Caco-2 (cell line): Measurements from ENCODE around the gene SMC3. TPM values are rescaled to one million over a fixed set of nuclear protein-coding genes. Genes with fewer than 3 reads are reported as not detected.

ENCODE experiments used
- BruUV-seq: library from RNA; stranded (reverse); fragments of 400-500 nt; replicated peaks from 2 replicates; lab custom pipeline; 2021; lab: Mats Ljungman, UMichigan
- CTCF ChIA-PET: fragments of 300-600 bp; sonication (Branson Sonifier 250); formaldehyde crosslinking; loops from one replicate; lab custom pipeline; 2022; ENCODE audit warnings: antibody characterized with exemption; lab: Charles Lee
- POLR2A ChIA-PET: fragments of 300-600 bp; sonication (Branson Sonifier 250); formaldehyde crosslinking; loops from one replicate; lab custom pipeline; 2022; ENCODE audit warnings: antibody characterized with exemption; lab: Charles Lee
- DNase-seq, 2 experiments: peaks; one replicate each; pipeline versions ENCODE4 v3.0.0 to v3.0.0-alpha.2; 2020 to 2022
- H3K27me3 ChIP-seq: replicated peaks from 2 replicates; pipeline ENCODE4 v1.6.0; 2011; ENCODE audit warnings: low read length; ENCODE audit not compliant: control insufficient read depth, insufficient read depth
- H3K36me3 ChIP-seq: 2 replicates; pipeline ENCODE4 v1.5.1; 2011; ENCODE audit warnings: low read length; ENCODE audit not compliant: control insufficient read depth, insufficient read depth
- H3K4me1 ChIP-seq: fragments of 250-450 bp; sonication (Bioruptor Pico); 2 replicates; pipeline ENCODE4 v1.5.1; 2020; ENCODE audit warnings: mild to moderate bottlenecking
- H3K4me3 ChIP-seq: 2 replicates; pipeline ENCODE4 v1.5.1; 2011; ENCODE audit warnings: low read depth, mild to moderate bottlenecking, control low read depth, low read length
- H3K9me3 ChIP-seq: fragments of 250-450 bp; sonication (Bioruptor Pico); 2 replicates; pipeline ENCODE4 v1.5.1; 2020; ENCODE audit warnings: mild to moderate bottlenecking, moderate library complexity
- H3K27ac Mint-ChIP-seq: one replicate; pipeline ENCODE4 v1.8.0; 2022; ENCODE audit warnings: mixed read lengths; ENCODE audit not compliant: unreplicated experiment
- H3K27me3 Mint-ChIP-seq: one replicate; pipeline ENCODE4 v1.8.0; 2022; ENCODE audit warnings: mixed read lengths; ENCODE audit not compliant: insufficient read depth, unreplicated experiment
- H3K36me3 Mint-ChIP-seq: one replicate; pipeline ENCODE4 v1.8.0; 2022; ENCODE audit warnings: mild to moderate bottlenecking, mixed read lengths; ENCODE audit not compliant: insufficient read depth, unreplicated experiment
- H3K4me1 Mint-ChIP-seq: one replicate; pipeline ENCODE4 v1.8.0; 2022; ENCODE audit warnings: low read depth, mixed read lengths; ENCODE audit not compliant: unreplicated experiment
- H3K4me3 Mint-ChIP-seq: one replicate; pipeline ENCODE4 v1.8.0; 2022; ENCODE audit warnings: mild to moderate bottlenecking, moderate library complexity, mixed read lengths; ENCODE audit not compliant: unreplicated experiment
- H3K9me3 Mint-ChIP-seq: one replicate; pipeline ENCODE4 v1.8.0; 2022; ENCODE audit warnings: mixed read lengths; ENCODE audit not compliant: unreplicated experiment
- CTCF ChIP-seq, 2 experiments: fragments of 200-600 bp in 1 of 2; IDR thresholded peaks; 1 replicate in 1 of 2; 2 replicates in 1 of 2; pipeline versions ENCODE4 v1.5.1 to v1.8.0; 2011 to 2022; ENCODE audit warnings: antibody characterized with exemption in 1 of 2, control low read depth in 1 of 2, inconsistent platforms in 1 of 2, low read depth in 1 of 2, low read length in 1 of 2, mild to moderate bottlenecking in 1 of 2, moderate library complexity in 1 of 2; ENCODE audit not compliant: insufficient read depth in 1 of 2, severe bottlenecking in 1 of 2, unreplicated experiment in 1 of 2
- intact Hi-C: fragments of 100-400 bp; cut with micrococcal nuclease; formaldehyde crosslinking; loops from one replicate; pipeline ENCODE4 v1.10.0; 2022; ENCODE audit not compliant: unreplicated experiment
- total RNA-seq: library from RNA; stranded (reverse); gene quantifications from 2 replicates; pipeline ENCODE4 v1.2.3, GENCODE V29; 2022

Gene SMC3
- total RNA-seq, 1 experiment from 2014 or later = 95.7 TPM

- POLR2A ChIA-PET = no interaction called here
- H3K4me1 Mint-ChIP-seq = peaks cover 23% of the 10 kb centered on the region
- BruUV-seq = no TSS peak
- Histone ChIP-seq H3K27me3 (peaks cover 2% of the 10 kb centered on the region), H3K4me3 (peak within 1 kb of the TSS; percentile 44), H3K36me3 (no peaks in the 10 kb centered on the region), H3K9me3 (no peaks in the 10 kb centered on the region), H3K4me1 (peaks cover 12% of the 10 kb centered on the region)
- peaks cover 18% of the 10 kb centered on the region for H3K27me3 Mint-ChIP-seq
- intact Hi-C loops = no loop called here
- no peaks in the 10 kb centered on the region for H3K36me3 Mint-ChIP-seq
- no peaks in the 10 kb centered on the region for H3K9me3 Mint-ChIP-seq
- no peak within 1 kb of the TSS for H3K27ac Mint-ChIP-seq
- CTCF ChIA-PET = interaction anchor here (1.0 kb wide), 1 partner anchor 28 kb away, joined by 6 read pairs; no protein-coding TSS in a partner anchor
- H3K4me3 Mint-ChIP-seq = peak within 1 kb of the TSS; percentile 52
- peak in 1 of 2 experiments; percentile 57 for DNase-seq
- no peak for TF ChIP-seq CTCF (IDR thresholded peaks at IDR 0.05; ENCODE audit: insufficient read depth in 1 of 2, low read depth in 1 of 2, low read length in 1 of 2, severe bottlenecking in 1 of 2, unreplicated experiment in 1 of 2)
Observed at GRCh38 chr10:110643653-110644597, 76.4 kb downstream of the SMC3 start, which contains the start of gene RBM20. Gene RBM20 (plus strand): TSS chr10:110644336. CDS start chr10:110644455, 119 bp downstream.

GRCh38 chr10:110644598-110645462 lies 77.3 kb downstream of the SMC3 start:
- Histone ChIP-seq H3K4me3 (peak overlapping the region; percentile 44), H3K4me1 (peaks cover 12% of the 10 kb centered on the region), H3K36me3 (no peaks in the 10 kb centered on the region), H3K9me3 (no peaks in the 10 kb centered on the region), H3K27me3 (peaks cover 2% of the 10 kb centered on the region)
- CTCF ChIA-PET = interaction anchor here (1.0 kb wide), 1 partner anchor 27 kb away, joined by 6 read pairs; no protein-coding TSS in a partner anchor
- POLR2A ChIA-PET = no interaction called here
- BruUV-seq = no TSS peak
- Mint-ChIP-seq H3K36me3 (no peaks in the 10 kb centered on the region), H3K27me3 (peaks cover 23% of the 10 kb centered on the region), H3K4me3 (peak overlapping the region; percentile 52), H3K27ac (no peak overlapping the region), H3K4me1 (peaks cover 23% of the 10 kb centered on the region), H3K9me3 (no peaks in the 10 kb centered on the region)
- DNase-seq = no peak
- no peak for TF ChIP-seq CTCF (IDR thresholded peaks at IDR 0.05; ENCODE audit: insufficient read depth in 1 of 2, low read depth in 1 of 2, low read length in 1 of 2, severe bottlenecking in 1 of 2, unreplicated experiment in 1 of 2)
- intact Hi-C loops = no loop called here
